Lung (tissue), 12 donors: ENCODE results near the gene CLEC11A. TPM values are rescaled to one million over a fixed set of nuclear protein-coding genes. Genes with fewer than 3 reads are reported as not detected.
"Not testable (repeated sequence)": the region's sequence is repeated elsewhere in the genome, so short reads cannot be mapped to it uniquely, and the experiment has no call there.

Source experiments
- ATAC-seq: fragments of 200-7000 bp; cut with Tn5 transposase; one replicate; pipeline ENCODE4 v1.9.1; 2020; ENCODE audit warnings: moderate number of reproducible peaks; ENCODE audit not compliant: insufficient read depth, low FRiP score
- DNase-seq, 3 donors: peaks; one replicate each; pipeline ENCODE4 v3.0.0-alpha.2; 2013 to 2017
- H3K27ac ChIP-seq, 2 donors: one replicate each; pipeline ENCODE4 v1.5.1; 2013; ENCODE audit warnings: mild to moderate bottlenecking in 2 of 2, moderate library complexity in 2 of 2, control low read depth in 1 of 2, inconsistent platforms in 1 of 2, low read depth in 1 of 2, low read length in 1 of 2
- H3K27me3 ChIP-seq, 3 donors: one replicate each; pipeline ENCODE4 v1.5.1; 2013; ENCODE audit warnings: low read length in 2 of 3; ENCODE audit not compliant: control insufficient read depth in 3 of 3, insufficient read depth in 3 of 3
- H3K36me3 ChIP-seq, 4 donors: one replicate each; pipeline ENCODE4 v1.5.1; 2013; ENCODE audit warnings: low read length in 4 of 4, mild to moderate bottlenecking in 1 of 4, moderate library complexity in 1 of 4; ENCODE audit not compliant: control insufficient read depth in 4 of 4, insufficient read depth in 4 of 4
- H3K4me1 ChIP-seq, 5 donors: one replicate each; pipeline ENCODE4 v1.5.1; 2013; ENCODE audit warnings: low read length in 5 of 5, mild to moderate bottlenecking in 2 of 5, moderate library complexity in 1 of 5; ENCODE audit not compliant: control insufficient read depth in 5 of 5, insufficient read depth in 5 of 5
- H3K4me3 ChIP-seq: one replicate; pipeline ENCODE4 v1.5.1; 2013; ENCODE audit warnings: mild to moderate bottlenecking, control low read depth, moderate library complexity
- H3K9ac ChIP-seq, 2 donors: one replicate each; pipeline ENCODE4 v1.5.1; 2013; ENCODE audit warnings: low read length in 2 of 2, control low read depth in 1 of 2; ENCODE audit not compliant: insufficient read depth in 1 of 2
- H3K9me3 ChIP-seq, 4 donors: one replicate each; pipeline ENCODE4 v1.5.1; 2013; ENCODE audit warnings: low read length in 3 of 4, mild to moderate bottlenecking in 1 of 4, moderate library complexity in 1 of 4; ENCODE audit not compliant: control insufficient read depth in 4 of 4, insufficient read depth in 3 of 4
- CTCF ChIP-seq: IDR thresholded peaks from 2 replicates; pipeline ENCODE4 v1.5.1; 2012; ENCODE audit warnings: mild to moderate bottlenecking; ENCODE audit errors: control extremely low read depth, extremely low read depth
- WGBS, 2 donors: extraction: QIAGEN DNeasy Blood & Tissue Kit; methylation state at CpG; one replicate each; pipeline ENCODE4 v1.1.7; 2013; 5-methylcytosine and 5-hydroxymethylcytosine counted together
- polyA plus RNA-seq, 2 donors: library from polyadenylated mRNA; stranded (reverse); fragments of 200-250 nt; gene quantifications; one replicate each; pipeline ENCODE4 v1.2.1, GENCODE V29; 2013
- total RNA-seq, 2 donors: library from RNA; depleted of rRNA in 1 of 2; stranded (reverse); fragments of >200 nt in 1 of 2; gene quantifications; one replicate each; pipeline ENCODE4 v1.2.1, GENCODE V29; 2014 to 2021
- donor health status: control.
- donor health status: control.
- donor health status: Bipolar disorder and iron deficiency.
- donor health status: healthy.
- donor health status: DM: yes; HTN: yes; CAD: no.

CLEC11A gene
- total and polyA plus RNA-seq, 4 donors, result 7.7 to 24.6 (median 11.1) TPM

- peaks cover 0 to 28% (median 7%) of the 10 kb centered on the region in 3 donors for H3K27me3 ChIP-seq
These were observed 18.2 kb downstream of the CLEC11A start for GRCh38 chr19:50741179-50741933.

GRCh38 chr19:50743537-50743936, 20.4 kb downstream of the CLEC11A start:
- Histone ChIP-seq H3K9me3 (no peaks in the 10 kb centered on the region), H3K4me1 (no peaks in the 10 kb centered on the region), H3K27ac (no peak overlapping the region), H3K27me3 (peaks cover 0 to 22% (median 5%) of the 10 kb centered on the region in 3 donors), H3K36me3 (no peaks in the 10 kb centered on the region), H3K4me3 (no peak overlapping the region), H3K9ac (no peak overlapping the region)
- 85 to 90% methylated on average over 6 of the region's 6 CpGs for WGBS, 2 donors
- ATAC-seq (no peak), DNase-seq (no peak)
- no peak for TF ChIP-seq CTCF

More at GRCh38 chr19:50741179-50741933, 18.2 kb downstream of the CLEC11A start:
- ATAC-seq (no peak), DNase-seq (no peak)
- Histone ChIP-seq H3K36me3 (no peaks in the 10 kb centered on the region), H3K9me3 (no peaks in the 10 kb centered on the region), H3K4me1 (no peaks in the 10 kb centered on the region), H3K9ac (no peak overlapping the region), H3K4me3 (no peak overlapping the region), H3K27ac (no peak overlapping the region)
- WGBS, 2 donors, result 62 to 65% methylated on average over 18 of the region's 18 CpGs
- TF ChIP-seq CTCF, result no peak

- Histone ChIP-seq H3K4me1 (no peaks in the 10 kb centered on the region), H3K27ac (no peak overlapping the region), H3K27me3 (peaks cover 0 to 10% (median under 1%) of the 10 kb centered on the region in 3 donors), H3K4me3 (no peak overlapping the region), H3K9me3 (no peaks in the 10 kb centered on the region), H3K9ac (no peak overlapping the region), H3K36me3 (no peaks in the 10 kb centered on the region)
- ATAC-seq (no peak), DNase-seq (no peak)
- no peak for TF ChIP-seq CTCF
- 76 to 79% methylated on average over 10 of the region's 10 CpGs for WGBS, 2 donors
These were observed 22.1 kb downstream of the CLEC11A start for GRCh38 chr19:50745221-50745620.

GRCh38 chr19:50747141-50747540, 24.0 kb downstream of the CLEC11A start:
- not testable (repeated sequence) for DNase-seq

More at GRCh38 chr19:50747141-50747540, 24.0 kb downstream of the CLEC11A start:
- whole genome bisulfite sequencing, 2 donors, result 90 to 93% methylated on average over 14 of the region's 14 CpGs
- not testable (repeated sequence) for H3K36me3 ChIP-seq, H3K27ac ChIP-seq, ATAC-seq, H3K4me1 ChIP-seq, H3K9ac ChIP-seq, H3K4me3 ChIP-seq, H3K9me3 ChIP-seq
- H3K27me3 ChIP-seq, result peaks cover 0 to 10% (median 0%) of the 10 kb centered on the region in 3 donors
